Cardiac fibroblast (primary cell): Measurements from ENCODE around the gene SMARCE1.

Experiments used
- DNase-seq, 2 donors: peaks; one replicate each; pipeline versions ENCODE4 v3.0.0 to v3.0.0-alpha.2; 2010; ENCODE audit warnings: low read depth in 2 of 2
- H3K4me3 ChIP-seq, 2 donors: replicated peaks in 1 of 2; 1 replicate in 1 of 2; 2 replicates in 1 of 2; pipeline ENCODE4 v1.5.1; 2011; ENCODE audit warnings: low read depth in 2 of 2, low read length in 2 of 2, mild to moderate bottlenecking in 2 of 2, moderate library complexity in 1 of 2
- TF ChIP-seq, protein P1 (sequence below): IDR thresholded peaks from one replicate; pipeline ENCODE4 v1.5.1; 2011; ENCODE audit warnings: low read depth, mild to moderate bottlenecking, low read length, inconsistent platforms

Gene SMARCE1

GRCh38 chr17:40647624-40648383 lies at the start of gene SMARCE1:
TSS of gene SMARCE1 (minus strand) at chr17:40647818. CDS start at chr17:40645802, 2,016 bp downstream.
- peak within 1 kb of the TSS; percentile 84 to 88 for H3K4me3 ChIP-seq
- TF ChIP-seq, protein P1, sequence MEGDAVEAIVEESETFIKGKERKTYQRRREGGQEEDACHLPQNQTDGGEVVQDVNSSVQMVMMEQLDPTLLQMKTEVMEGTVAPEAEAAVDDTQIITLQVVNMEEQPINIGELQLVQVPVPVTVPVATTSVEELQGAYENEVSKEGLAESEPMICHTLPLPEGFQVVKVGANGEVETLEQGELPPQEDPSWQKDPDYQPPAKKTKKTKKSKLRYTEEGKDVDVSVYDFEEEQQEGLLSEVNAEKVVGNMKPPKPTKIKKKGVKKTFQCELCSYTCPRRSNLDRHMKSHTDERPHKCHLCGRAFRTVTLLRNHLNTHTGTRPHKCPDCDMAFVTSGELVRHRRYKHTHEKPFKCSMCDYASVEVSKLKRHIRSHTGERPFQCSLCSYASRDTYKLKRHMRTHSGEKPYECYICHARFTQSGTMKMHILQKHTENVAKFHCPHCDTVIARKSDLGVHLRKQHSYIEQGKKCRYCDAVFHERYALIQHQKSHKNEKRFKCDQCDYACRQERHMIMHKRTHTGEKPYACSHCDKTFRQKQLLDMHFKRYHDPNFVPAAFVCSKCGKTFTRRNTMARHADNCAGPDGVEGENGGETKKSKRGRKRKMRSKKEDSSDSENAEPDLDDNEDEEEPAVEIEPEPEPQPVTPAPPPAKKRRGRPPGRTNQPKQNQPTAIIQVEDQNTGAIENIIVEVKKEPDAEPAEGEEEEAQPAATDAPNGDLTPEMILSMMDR: no peak
- peak; percentile 84 to 86 for DNase-seq

- no peak overlapping the region for H3K4me3 ChIP-seq
- no peak for DNase-seq
- TF ChIP-seq, protein P1: no peak
Measured at GRCh38 chr17:40697297-40697696, 49.7 kb upstream of the SMARCE1 start.

- no peak for DNase-seq
- H3K4me3 ChIP-seq: no peak overlapping the region
- TF ChIP-seq, protein P1: no peak
Measured at GRCh38 chr17:40696651-40697072, 49.0 kb upstream of the SMARCE1 start.

DNA sequence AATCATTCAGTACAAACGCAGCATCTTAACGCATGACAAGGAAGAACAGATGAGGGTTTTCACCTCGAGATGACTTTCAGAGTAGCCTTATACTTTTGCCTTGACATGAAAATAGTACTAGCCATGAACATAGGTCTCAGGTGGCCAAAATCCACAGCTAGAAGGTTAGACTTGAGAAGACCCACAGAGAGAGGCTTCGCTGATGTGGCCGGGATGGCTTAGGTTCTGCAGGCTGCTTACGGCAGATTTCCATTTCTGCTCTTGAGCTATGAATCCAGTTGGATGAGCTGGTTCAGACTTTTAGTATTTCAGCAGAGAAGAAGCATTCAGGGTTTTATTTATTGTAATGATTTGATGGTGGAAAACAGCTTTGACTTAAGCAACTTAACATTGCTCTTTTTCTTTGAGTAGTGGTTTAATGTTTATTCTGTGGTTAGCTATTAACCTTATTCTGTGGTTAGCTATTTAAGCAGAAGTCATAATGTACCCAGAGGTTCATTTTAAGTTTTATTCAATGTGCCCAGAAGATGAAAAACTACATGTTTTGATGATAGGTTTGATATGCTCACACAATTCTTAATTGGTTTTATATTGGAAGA lies 48.4 kb upstream of the SMARCE1 start:
- TF ChIP-seq, protein P1: no peak
- no peak for DNase-seq
- no peak overlapping the region for H3K4me3 ChIP-seq

DNA sequence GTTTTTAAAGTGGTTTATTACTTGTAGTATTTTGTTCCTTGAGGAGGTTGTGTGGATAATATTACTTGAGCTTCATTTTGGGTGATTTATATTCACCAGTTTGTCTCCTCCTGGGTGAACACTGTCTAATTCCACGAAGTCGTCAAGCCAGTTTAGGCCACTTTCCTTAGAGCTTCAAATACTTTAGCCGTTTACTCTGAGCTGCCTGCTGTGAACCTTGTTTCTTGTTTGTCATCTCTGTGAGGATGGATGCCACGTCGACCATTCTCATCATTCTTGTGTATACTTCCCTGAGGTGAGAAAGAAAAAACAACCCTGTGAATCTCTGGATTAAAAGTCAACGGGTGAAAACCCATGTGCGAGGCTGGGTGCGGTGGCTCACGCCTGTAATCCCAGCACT lies 47.0 kb upstream of the SMARCE1 start:
- no peak for DNase-seq
- TF ChIP-seq, protein P1: no peak

DNA sequence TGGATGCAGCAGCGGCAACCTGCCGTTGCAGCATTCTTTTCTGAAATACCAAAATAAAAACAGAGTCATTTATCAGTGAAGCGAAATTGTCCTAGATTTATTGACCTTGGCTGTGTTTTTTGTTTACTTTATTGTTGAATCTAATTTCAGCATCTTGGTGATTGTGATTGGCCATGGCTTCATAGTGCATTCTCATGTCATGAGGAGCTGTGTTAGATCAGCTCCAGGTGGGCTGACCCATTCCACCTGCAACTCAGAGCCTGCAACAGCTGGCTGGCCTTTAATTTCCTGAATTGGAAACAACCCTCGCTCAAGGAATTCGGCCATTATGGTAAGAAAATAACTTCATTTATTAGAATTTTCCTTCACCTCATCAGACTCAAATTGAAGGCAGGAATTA lies 39.5 kb upstream of the SMARCE1 start:
- no peak for DNase-seq
- TF ChIP-seq, protein P1: no peak
- no peak overlapping the region for H3K4me3 ChIP-seq

More for the DNA sequence above, 47.0 kb upstream of the SMARCE1 start:
- H3K4me3 ChIP-seq: no peak overlapping the region
